GM19025 (cell line): Measurements from ENCODE around the gene GRPR.

Experiments
- ATAC-seq: cut with Tn5 transposase; IDR thresholded peaks from one replicate; pipeline ENCODE4 v1.9.1; 2021; ENCODE audit warnings: mild to moderate bottlenecking, low read depth, moderate library complexity; ENCODE audit not compliant: unreplicated experiment

Gene GRPR

DNA sequence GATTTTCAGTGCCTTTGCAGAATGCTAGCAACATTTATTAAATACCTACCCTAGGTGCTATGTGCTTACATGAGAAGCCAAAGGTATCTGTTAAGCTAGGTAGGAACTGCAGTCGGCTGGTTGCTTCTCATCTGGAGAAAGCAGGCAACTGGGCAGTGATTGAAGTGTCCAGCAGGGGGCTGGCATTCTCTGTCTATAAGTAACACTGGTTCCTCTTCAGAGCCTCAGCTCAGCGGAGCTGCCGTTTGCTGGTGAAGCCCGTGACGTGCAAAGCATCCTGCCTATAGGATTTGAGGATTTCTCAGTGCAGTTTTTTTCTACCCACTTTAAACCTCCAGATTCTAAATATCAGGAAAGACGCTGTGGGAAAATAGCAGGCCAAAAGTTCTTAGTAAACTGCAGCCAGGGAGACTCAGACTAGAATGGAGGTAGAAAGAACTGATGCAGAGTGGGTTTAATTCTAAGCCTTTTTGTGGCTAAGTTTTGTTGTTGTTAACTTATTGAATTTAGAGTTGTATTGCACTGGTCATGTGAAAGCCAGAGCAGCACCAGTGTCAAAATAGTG lies at the start of gene GRPR:
Gene GRPR, plus strand, starts transcription at position 344 of the 565 bp plus-strand sequence. CDS start 389 bp downstream, outside the sequence.
- peak; percentile 50 for ATAC-seq

GRCh38 chrX:16075087-16075486 lies 48.3 kb upstream of the GRPR start:
- ATAC-seq = no peak

- ATAC-seq = no peak
Observed at GRCh38 chrX:16076834-16077233, 46.5 kb upstream of the GRPR start.

GRCh38 chrX:16077811-16078210 lies 45.6 kb upstream of the GRPR start:
- ATAC-seq = no peak

- no peak for ATAC-seq
Observed at GRCh38 chrX:16081357-16081756, 42.0 kb upstream of the GRPR start.

DNA sequence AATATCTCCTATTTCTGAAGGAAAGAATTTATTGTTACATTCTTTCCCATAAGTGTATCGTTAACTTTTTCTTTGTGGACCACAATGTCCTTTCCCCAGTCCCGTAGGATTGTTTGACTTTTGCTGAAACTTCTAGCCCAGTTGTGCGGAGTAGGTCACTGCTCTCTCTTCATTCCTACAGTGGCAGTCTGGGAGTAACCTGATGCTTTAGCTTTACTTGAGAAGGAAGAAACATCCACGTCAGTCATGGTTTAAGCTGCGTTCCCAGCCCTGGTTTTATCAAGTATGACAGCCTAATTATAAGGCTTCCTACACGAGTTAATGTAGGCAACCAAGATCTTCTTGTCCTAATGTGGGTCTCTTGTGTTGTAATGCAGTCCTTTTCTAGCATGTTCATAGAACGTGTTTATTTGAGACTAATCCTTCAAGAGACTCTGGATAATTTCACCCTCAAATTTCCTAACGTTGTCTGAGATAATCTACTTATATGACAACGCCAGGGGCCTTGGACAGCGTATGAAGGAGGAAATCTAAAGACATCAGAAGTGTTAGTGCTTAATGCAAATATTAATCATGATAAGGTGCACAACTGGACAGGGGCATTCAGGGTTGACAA lies 40.8 kb upstream of the GRPR start:
- ATAC-seq = no peak

GRCh38 chrX:16087076-16087475 lies 36.3 kb upstream of the GRPR start:
- no peak for ATAC-seq

GRCh38 chrX:16089086-16089485 lies 34.3 kb upstream of the GRPR start:
- no peak for ATAC-seq

- no peak for ATAC-seq
Observed at GRCh38 chrX:16096141-16096540, 27.2 kb upstream of the GRPR start.

DNA sequence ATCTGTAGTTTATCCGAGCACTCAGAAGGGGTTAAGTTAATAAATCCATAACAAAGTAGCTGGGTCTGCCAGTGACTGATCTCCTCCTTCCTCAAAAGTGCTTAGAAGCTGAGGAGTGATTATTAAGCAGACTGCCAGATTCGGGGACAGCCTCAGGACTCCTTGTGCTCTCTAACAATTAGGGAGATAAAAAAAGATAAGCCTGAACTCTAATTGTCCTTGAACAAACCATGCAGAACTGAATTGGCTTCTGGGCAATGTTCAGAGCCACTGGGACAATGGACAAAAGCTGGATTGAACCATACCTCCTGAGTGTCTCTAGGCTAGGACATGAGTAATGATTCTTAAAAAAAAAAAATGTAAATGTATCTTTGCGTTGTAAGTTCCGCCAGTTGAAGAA lies 22.7 kb upstream of the GRPR start:
- no peak for ATAC-seq

GRCh38 chrX:16101581-16101980 lies 21.8 kb upstream of the GRPR start:
- no peak for ATAC-seq

- ATAC-seq = no peak
Observed at GRCh38 chrX:16103625-16104024, 19.7 kb upstream of the GRPR start.

GRCh38 chrX:16112428-16112827 lies 10.9 kb upstream of the GRPR start:
- no peak for ATAC-seq

- no peak for ATAC-seq
Observed at GRCh38 chrX:16113978-16114565, 9.3 kb upstream of the GRPR start.

DNA sequence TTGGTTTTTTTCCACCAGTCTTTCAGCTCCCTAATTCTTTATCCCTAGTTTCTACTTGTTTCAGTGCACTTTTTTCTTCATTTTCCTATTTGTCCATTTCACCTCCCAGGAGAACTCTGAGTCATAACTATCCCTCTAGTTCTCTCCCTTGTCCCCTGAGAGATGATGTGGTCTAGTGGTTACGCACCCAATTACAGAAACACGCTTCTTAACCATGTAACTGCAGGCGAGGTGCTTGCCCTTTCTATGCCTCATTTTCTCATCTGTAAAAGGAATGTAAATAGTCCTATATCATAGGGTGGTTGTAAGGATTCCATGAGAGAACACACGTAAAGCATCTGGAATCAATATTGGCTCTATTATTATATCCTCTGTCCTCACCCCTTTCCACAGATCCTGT lies 8.8 kb upstream of the GRPR start:
- ATAC-seq = no peak

GRCh38 chrX:16119353-16120220 lies 3.8 kb upstream of the GRPR start:
- peak; percentile 81 for ATAC-seq

DNA sequence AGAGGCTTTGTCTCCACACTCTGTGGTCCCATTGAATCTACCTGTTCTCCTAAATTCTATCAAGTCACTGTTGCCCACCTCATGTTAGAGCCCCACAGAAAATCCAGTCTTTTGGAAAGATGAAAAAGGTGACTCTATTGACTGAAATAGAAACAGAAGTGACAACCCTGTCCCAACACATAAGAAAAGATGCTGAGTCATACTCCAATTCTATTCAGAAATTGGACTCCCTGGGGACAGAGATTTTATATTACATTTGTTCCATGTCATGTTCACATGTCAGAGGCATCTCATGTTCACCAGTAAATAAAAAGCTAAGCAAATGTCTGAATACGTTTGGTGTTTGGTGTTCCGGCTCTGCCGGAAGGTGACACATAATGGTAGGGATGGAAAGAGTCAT lies 2.9 kb upstream of the GRPR start:
- no peak for ATAC-seq

DNA sequence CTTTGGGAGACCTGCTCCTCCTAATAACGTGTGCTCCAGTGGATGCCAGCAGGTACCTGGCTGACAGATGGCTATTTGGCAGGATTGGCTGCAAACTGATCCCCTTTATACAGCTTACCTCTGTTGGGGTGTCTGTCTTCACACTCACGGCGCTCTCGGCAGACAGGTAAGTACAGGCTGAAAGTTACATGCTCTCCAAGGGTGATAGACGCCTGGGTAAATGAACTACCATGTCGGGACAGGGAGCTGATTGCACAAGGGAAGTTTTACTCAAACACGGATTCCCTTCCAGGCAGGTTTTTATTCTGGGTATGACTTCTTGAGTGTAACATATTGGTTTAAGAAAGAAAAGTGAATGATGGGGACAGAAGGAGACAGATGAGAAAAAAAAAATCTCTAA lies 836 bp downstream of the GRPR start:
- ATAC-seq = no peak

DNA sequence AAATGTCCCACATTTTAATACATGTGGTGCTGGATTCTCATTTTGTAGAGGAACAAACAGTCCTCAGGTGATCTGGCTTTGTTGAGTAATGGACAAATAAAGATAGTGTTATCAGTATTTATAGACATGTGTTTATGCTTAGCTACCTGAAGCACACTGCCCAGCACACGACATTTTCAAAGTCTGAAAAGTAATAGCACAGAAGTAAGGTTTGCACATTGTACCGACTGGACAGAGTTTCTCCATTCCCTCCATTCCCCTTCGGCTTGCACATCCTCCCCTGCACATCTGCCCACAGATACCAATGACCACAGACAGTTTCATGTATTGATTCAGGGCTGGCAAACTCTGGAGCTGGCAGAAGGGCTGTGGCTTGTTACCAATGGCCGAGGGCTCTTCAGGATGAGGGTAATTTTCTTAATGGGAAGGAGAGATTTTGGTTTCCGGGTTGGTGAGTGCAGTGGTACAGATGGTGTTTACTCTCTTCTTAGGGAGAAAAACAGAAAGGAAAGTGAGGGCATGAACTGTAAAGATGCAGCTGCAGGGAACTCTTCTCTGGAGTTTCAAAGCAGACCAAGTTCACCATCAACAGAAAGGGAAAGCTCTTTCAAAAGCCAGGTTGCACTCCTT lies 2.3 kb downstream of the GRPR start:
- ATAC-seq = no peak

GRCh38 chrX:16130707-16131106 lies 7.3 kb downstream of the GRPR start:
- no peak for ATAC-seq

DNA sequence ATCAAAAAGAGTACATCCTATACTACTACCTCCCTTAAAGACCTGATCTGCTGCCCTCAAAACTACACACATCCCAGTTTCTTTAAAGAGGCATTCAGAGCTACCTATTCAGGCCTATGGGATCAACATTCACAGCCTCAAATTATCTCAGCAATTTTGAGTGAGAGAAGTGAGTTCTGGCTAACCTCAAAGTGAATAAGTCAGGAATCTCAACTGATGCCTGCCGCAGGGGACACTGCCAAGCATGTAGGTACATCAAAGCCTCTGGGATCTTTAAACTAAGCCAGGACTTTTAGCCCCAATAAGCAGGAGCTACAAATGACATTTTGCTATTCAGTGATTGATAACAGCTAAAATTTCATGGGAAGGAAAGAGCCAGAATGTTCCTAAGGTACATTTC lies 11.6 kb downstream of the GRPR start:
- no peak for ATAC-seq
